ENCODE measurements around the gene TMEM86A.

- TF ChIP-seq CTCF (IDR thresholded peaks at IDR 0.05), result no peak
- no peak for TF ChIP-seq POLR2A (IDR thresholded peaks at IDR 0.05)
Measured at GRCh38 chr11:18754308-18754707, 55.7 kb downstream of the TMEM86A start.

All from thyroid gland (tissue), 4 donors.